GM21390 (cell line): ENCODE data around the gene SYS1.

Source experiments
- ATAC-seq: cut with Tn5 transposase; IDR thresholded peaks from one replicate; pipeline ENCODE4 v1.9.1; 2021; ENCODE audit not compliant: unreplicated experiment

Gene SYS1

GRCh38 chr20:45355209-45356084 lies 7.5 kb upstream of the SYS1 start:
- ATAC-seq: no peak

- ATAC-seq: no peak
Measured at GRCh38 chr20:45358282-45359068, 4.5 kb upstream of the SYS1 start.

- ATAC-seq: no peak
Measured at GRCh38 chr20:45359069-45359405, 3.9 kb upstream of the SYS1 start.

- no peak for ATAC-seq
Measured at GRCh38 chr20:45359406-45360148, 3.4 kb upstream of the SYS1 start.

- ATAC-seq: no peak
Measured at GRCh38 chr20:45361793-45362192, 1.2 kb upstream of the SYS1 start.

- ATAC-seq: no peak
Measured at GRCh38 chr20:45363611-45364492, 896 bp downstream of the SYS1 start.

GRCh38 chr20:45365444-45365970 lies 2.6 kb downstream of the SYS1 start:
- ATAC-seq: no peak

- ATAC-seq: no peak
Measured at GRCh38 chr20:45366192-45366591, 3.2 kb downstream of the SYS1 start.

- ATAC-seq: no peak
Measured at GRCh38 chr20:45366631-45367030, 3.7 kb downstream of the SYS1 start.

- no peak for ATAC-seq
Measured at GRCh38 chr20:45367126-45367525, 4.2 kb downstream of the SYS1 start.

GRCh38 chr20:45368221-45368980 lies 5.4 kb downstream of the SYS1 start:
- ATAC-seq: peak; percentile 84

- ATAC-seq: no peak
Measured at GRCh38 chr20:45370571-45371160, 7.7 kb downstream of the SYS1 start.

- ATAC-seq: no peak
Measured at GRCh38 chr20:45372241-45372640, 9.3 kb downstream of the SYS1 start.

GRCh38 chr20:45372646-45373352 lies 9.8 kb downstream of the SYS1 start:
- ATAC-seq: no peak

GRCh38 chr20:45373353-45374100 lies 10.6 kb downstream of the SYS1 start:
- no peak for ATAC-seq

GRCh38 chr20:45374101-45374467 lies 11.1 kb downstream of the SYS1 start:
- ATAC-seq: no peak

- no peak for ATAC-seq
Measured at GRCh38 chr20:45374966-45375365, 12.0 kb downstream of the SYS1 start.

- no peak for ATAC-seq
Measured at GRCh38 chr20:45377269-45377668, 14.3 kb downstream of the SYS1 start.
